ENCODE data around the gene COQ8A. TPM values are rescaled to one million over a fixed set of nuclear protein-coding genes. Genes with fewer than 3 reads are reported as not detected.

Gene COQ8A
- total RNA-seq, 2 experiments from 2014 or later: 25.3 to 27.2 TPM

GRCh38 chr1:226965581-226966440, 25.7 kb downstream of the COQ8A start:
- CTCF ChIA-PET: no interaction called here
- H3K27me3 Mint-ChIP-seq: no peaks in the 10 kb centered on the region
- POLR2A ChIA-PET: no interaction called here
- intact Hi-C loops (cut with micrococcal nuclease): no loop called here
- DNase-seq (no peak), ATAC-seq (no peak)
- no peak for TF ChIP-seq CTCF (IDR thresholded peaks at IDR 0.05)
- peaks cover 2% of the 10 kb centered on the region for H3K9me3 Mint-ChIP-seq
- peaks cover 6% of the 10 kb centered on the region for H3K4me1 Mint-ChIP-seq (ENCODE audit: low read depth)
- peaks cover 23% of the 10 kb centered on the region for H3K36me3 Mint-ChIP-seq (ENCODE audit: low read depth)
- no peak overlapping the region for H3K27ac Mint-ChIP-seq
- no peak overlapping the region for H3K4me3 Mint-ChIP-seq

- POLR2A ChIA-PET: no interaction called here
- Mint-ChIP-seq H3K27me3 (no peaks in the 10 kb centered on the region), H3K36me3 (ENCODE audit: low read depth) (peaks cover 26% of the 10 kb centered on the region), H3K27ac (no peak overlapping the region), H3K4me1 (ENCODE audit: low read depth) (peaks cover 3% of the 10 kb centered on the region), H3K4me3 (no peak overlapping the region), H3K9me3 (peaks cover 3% of the 10 kb centered on the region)
- intact Hi-C loops (cut with micrococcal nuclease): no loop called here
- CTCF ChIA-PET: no interaction called here
- DNase-seq (no peak), ATAC-seq (no peak)
- TF ChIP-seq CTCF (IDR thresholded peaks at IDR 0.05): no peak
These were observed 26.6 kb downstream of the COQ8A start for GRCh38 chr1:226966683-226967082.

GRCh38 chr1:226967665-226968064, 27.6 kb downstream of the COQ8A start:
- ChIA-PET CTCF (no interaction called here), POLR2A (no interaction called here)
- no peak for ATAC-seq
- peaks cover 7% of the 10 kb centered on the region for H3K9me3 Mint-ChIP-seq
- no peak for DNase-seq
- intact Hi-C loops (cut with micrococcal nuclease): no loop called here
- no peak overlapping the region for H3K27ac Mint-ChIP-seq
- no peaks in the 10 kb centered on the region for H3K27me3 Mint-ChIP-seq
- H3K4me3 Mint-ChIP-seq: no peak overlapping the region
- no peak for TF ChIP-seq CTCF (IDR thresholded peaks at IDR 0.05)
- H3K36me3 Mint-ChIP-seq (ENCODE audit: low read depth): peaks cover 31% of the 10 kb centered on the region
- H3K4me1 Mint-ChIP-seq (ENCODE audit: low read depth): peaks cover 7% of the 10 kb centered on the region

- peaks cover 7% of the 10 kb centered on the region for H3K9me3 Mint-ChIP-seq
- ATAC-seq (no peak), DNase-seq (no peak)
- no peak for TF ChIP-seq CTCF (IDR thresholded peaks at IDR 0.05)
- ChIA-PET POLR2A (no interaction called here), CTCF (no interaction called here)
- peaks cover 7% of the 10 kb centered on the region for H3K4me1 Mint-ChIP-seq (ENCODE audit: low read depth)
- no peaks in the 10 kb centered on the region for H3K27me3 Mint-ChIP-seq
- H3K36me3 Mint-ChIP-seq (ENCODE audit: low read depth): peaks cover 27% of the 10 kb centered on the region
- intact Hi-C loops (cut with micrococcal nuclease): no loop called here
- H3K27ac Mint-ChIP-seq: peak overlapping the region; percentile 35
- no peak overlapping the region for H3K4me3 Mint-ChIP-seq
These were observed 31.7 kb downstream of the COQ8A start for GRCh38 chr1:226971765-226972164.

GRCh38 chr1:226972931-226973330, 32.8 kb downstream of the COQ8A start:
- POLR2A ChIA-PET: no interaction called here
- ATAC-seq (no peak), DNase-seq (no peak)
- Mint-ChIP-seq H3K36me3 (ENCODE audit: low read depth) (peaks cover 23% of the 10 kb centered on the region), H3K9me3 (peaks cover 7% of the 10 kb centered on the region), H3K27me3 (no peaks in the 10 kb centered on the region), H3K4me3 (no peak overlapping the region), H3K4me1 (ENCODE audit: low read depth) (peaks cover 5% of the 10 kb centered on the region), H3K27ac (no peak overlapping the region)
- TF ChIP-seq CTCF (IDR thresholded peaks at IDR 0.05): no peak
- CTCF ChIA-PET: no interaction called here
- intact Hi-C loops (cut with micrococcal nuclease): no loop called here

Data from activated CD8-positive, alpha-beta T cell treated with anti-CD3 and anti-CD28 coated beads for 36 hours (primary cell).